DMS153 (cell line): Measurements from ENCODE around the gene DACT3.

Experiments used
- DNase-seq: peaks from one replicate; lab custom pipeline; 2025; lab: John Stamatoyannopoulos, UW

Gene DACT3

GRCh38 chr19:46610851-46611770, 49.9 kb downstream of the DACT3 start:
- DNase-seq, result no peak

- DNase-seq, result no peak
These were observed 50.6 kb downstream of the DACT3 start for GRCh38 chr19:46610413-46610775.

- DNase-seq, result no peak
These were observed 51.2 kb downstream of the DACT3 start for GRCh38 chr19:46609511-46610412.

GRCh38 chr19:46608581-46609345, 52.2 kb downstream of the DACT3 start:
- no peak for DNase-seq

- DNase-seq, result no peak
These were observed 52.8 kb downstream of the DACT3 start for GRCh38 chr19:46608178-46608577.

GRCh38 chr19:46607448-46607841, 53.5 kb downstream of the DACT3 start:
- DNase-seq, result no peak

GRCh38 chr19:46606681-46607447, 54.1 kb downstream of the DACT3 start:
- DNase-seq, result no peak

GRCh38 chr19:46606019-46606418, 55.0 kb downstream of the DACT3 start:
- DNase-seq, result no peak

GRCh38 chr19:46605356-46605821, 55.6 kb downstream of the DACT3 start:
- no peak for DNase-seq

GRCh38 chr19:46604781-46605355, 56.1 kb downstream of the DACT3 start:
- no peak for DNase-seq

- no peak for DNase-seq
These were observed 57.2 kb downstream of the DACT3 start for GRCh38 chr19:46603752-46604231.

- DNase-seq, result no peak
These were observed 57.8 kb downstream of the DACT3 start for GRCh38 chr19:46603195-46603637.

GRCh38 chr19:46602392-46603194, 58.4 kb downstream of the DACT3 start:
- no peak for DNase-seq

- DNase-seq, result no peak
These were observed 59.4 kb downstream of the DACT3 start, which contains the start of gene CALM3 for GRCh38 chr19:46601318-46602224. CALM3 (plus strand) TSS chr19:46601330; CDS start chr19:46601435, 105 bp downstream.

GRCh38 chr19:46600384-46601317, 60.3 kb downstream of the DACT3 start:
- peak; percentile 89 for DNase-seq

- no peak for DNase-seq
These were observed 61.1 kb downstream of the DACT3 start for GRCh38 chr19:46599716-46600373.

- no peak for DNase-seq
These were observed 62.5 kb downstream of the DACT3 start for GRCh38 chr19:46598372-46598917.
